Smooth muscle cell (in vitro differentiated cells): ENCODE measurements around the gene ZNFX1. TPM values are rescaled to one million over a fixed set of nuclear protein-coding genes. Genes with fewer than 3 reads are reported as not detected.

Source experiments
- DNase-seq: peaks from one replicate; lab custom pipeline; 2025; ENCODE audit not compliant: unreplicated experiment; lab: John Stamatoyannopoulos, UW
- H2AFZ ChIP-seq: fragments of 200-600 bp; sonication (generic); 2 replicates; pipeline ENCODE4 v1.6.0; 2016; ENCODE audit warnings: antibody characterized with exemption, low read depth, mild to moderate bottlenecking
- H3F3A ChIP-seq: fragments of 200-600 bp; sonication (generic); 2 replicates; pipeline ENCODE4 v1.6.0; 2017; ENCODE audit warnings: antibody characterized with exemption, low read depth
- H3K27ac ChIP-seq: fragments of 200-600 bp; sonication (generic); 2 replicates; pipeline ENCODE4 v1.5.1; 2016; ENCODE audit warnings: low read depth, mild to moderate bottlenecking
- H3K27me3 ChIP-seq: fragments of 200-600 bp; sonication (generic); 2 replicates; pipeline ENCODE4 v1.6.1; 2016; ENCODE audit warnings: low read depth, mild to moderate bottlenecking
- H3K36me3 ChIP-seq: fragments of 200-600 bp; sonication (generic); 2 replicates; pipeline ENCODE4 v1.5.1; 2016; ENCODE audit warnings: low read depth
- H3K4me1 ChIP-seq: fragments of 200-600 bp; sonication (generic); 2 replicates; pipeline ENCODE4 v1.5.1; 2016; ENCODE audit warnings: low read depth
- H3K4me2 ChIP-seq: fragments of 200-600 bp; sonication (generic); 2 replicates; pipeline ENCODE4 v1.6.0; 2016; ENCODE audit warnings: mild to moderate bottlenecking
- H3K4me3 ChIP-seq: fragments of 200-600 bp; sonication (generic); 2 replicates; pipeline ENCODE4 v1.5.1; 2016; ENCODE audit warnings: mild to moderate bottlenecking
- H3K79me2 ChIP-seq: fragments of 200-600 bp; sonication (generic); 2 replicates; pipeline ENCODE4 v1.6.0; 2016; ENCODE audit warnings: low read depth, mild to moderate bottlenecking
- H3K9ac ChIP-seq: fragments of 200-600 bp; sonication (generic); 2 replicates; pipeline ENCODE4 v1.6.0; 2016; ENCODE audit warnings: low read depth
- H3K9me3 ChIP-seq: fragments of 200-600 bp; sonication (generic); replicated peaks from 2 replicates; pipeline ENCODE4 v1.5.1; 2016; ENCODE audit warnings: low read depth
- H4K20me1 ChIP-seq: fragments of 200-600 bp; sonication (generic); 2 replicates; pipeline ENCODE4 v1.6.0; 2016; ENCODE audit warnings: low read depth
- CTCF ChIP-seq: fragments of 200-600 bp; sonication (generic); IDR thresholded peaks from 2 replicates; pipeline ENCODE4 v1.5.1; 2017; ENCODE audit warnings: borderline replicate concordance, mild to moderate bottlenecking, antibody characterized with exemption; ENCODE audit not compliant: insufficient read depth, poor library complexity, severe bottlenecking
- whole genome bisulfite sequencing: methylation state at CpG from one replicate; pipeline ENCODE4 v1.1.7; 2016; ENCODE audit warnings: low lambda C conversion rate; 5-methylcytosine and 5-hydroxymethylcytosine counted together
- polyA plus RNA-seq: library from polyadenylated mRNA; unstranded; fragments of >200 nt; fragmentation: Nextera tagmentation; extraction: Ambion mirVana; gene quantifications from 2 replicates; pipeline ENCODE4 v1.2.1, GENCODE V29; 2016
- total RNA-seq: library from RNA; depleted of rRNA; stranded (reverse); fragments of >200 nt; gene quantifications from 2 replicates; pipeline ENCODE4 v1.2.3, GENCODE V29; 2014

The ZNFX1 gene
- total and polyA plus RNA-seq, 2 experiments from 2014 or later, result 15.9 to 16.4 TPM

DNA sequence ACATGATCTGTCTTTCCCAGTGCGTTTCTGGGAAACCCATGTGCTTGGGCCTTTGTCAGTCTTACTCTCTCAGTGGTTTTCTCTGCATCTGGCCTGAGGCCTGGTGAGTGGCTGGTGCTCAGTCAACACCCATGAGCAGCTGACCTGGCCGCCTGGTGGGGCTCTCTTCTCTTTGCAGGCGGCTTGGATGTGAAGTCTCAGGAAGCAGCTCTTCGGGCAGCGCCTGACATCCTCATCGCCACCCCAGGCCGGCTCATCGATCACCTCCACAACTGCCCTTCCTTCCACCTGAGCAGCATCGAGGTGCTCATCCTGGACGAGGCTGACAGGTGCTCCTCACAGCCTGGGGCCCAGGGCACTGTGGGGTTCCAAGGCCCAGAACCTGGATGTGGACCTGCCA lies 47.8 kb downstream of the ZNFX1 start:
- no peaks in the 10 kb centered on the region for H3K36me3 ChIP-seq
- no peak overlapping the region for H2AFZ ChIP-seq
- no peak overlapping the region for H3K4me3 ChIP-seq
- no peaks in the 10 kb centered on the region for H3K79me2 ChIP-seq
- no peak for TF ChIP-seq CTCF
- no peaks in the 10 kb centered on the region for H3K9me3 ChIP-seq
- WGBS, result 98% methylated on average over 10 of the region's 10 CpGs
- no peaks in the 10 kb centered on the region for H3K27me3 ChIP-seq
- H3K4me2 ChIP-seq, result no peak overlapping the region
- DNase-seq, result no peak
- no peaks in the 10 kb centered on the region for H4K20me1 ChIP-seq
- no peaks in the 10 kb centered on the region for H3F3A ChIP-seq
- no peak overlapping the region for H3K27ac ChIP-seq
- H3K9ac ChIP-seq, result no peak overlapping the region
- H3K4me1 ChIP-seq, result no peaks in the 10 kb centered on the region

- no peaks in the 10 kb centered on the region for H3K79me2 ChIP-seq
- no peak for TF ChIP-seq CTCF
- DNase-seq, result no peak
- H3K4me1 ChIP-seq, result no peaks in the 10 kb centered on the region
- no peaks in the 10 kb centered on the region for H3K27me3 ChIP-seq
- H3K9me3 ChIP-seq, result no peaks in the 10 kb centered on the region
- H3K4me3 ChIP-seq, result no peak overlapping the region
- no peaks in the 10 kb centered on the region for H3F3A ChIP-seq
- H3K9ac ChIP-seq, result no peak overlapping the region
- no peaks in the 10 kb centered on the region for H4K20me1 ChIP-seq
- 100% methylated on average over 2 of the region's 2 CpGs for WGBS
- H2AFZ ChIP-seq, result no peak overlapping the region
- no peak overlapping the region for H3K4me2 ChIP-seq
- H3K36me3 ChIP-seq, result peaks cover 4% of the 10 kb centered on the region
- H3K27ac ChIP-seq, result no peak overlapping the region
These were observed 48.5 kb downstream of the ZNFX1 start for GRCh38 chr20:49229381-49229780.

DNA sequence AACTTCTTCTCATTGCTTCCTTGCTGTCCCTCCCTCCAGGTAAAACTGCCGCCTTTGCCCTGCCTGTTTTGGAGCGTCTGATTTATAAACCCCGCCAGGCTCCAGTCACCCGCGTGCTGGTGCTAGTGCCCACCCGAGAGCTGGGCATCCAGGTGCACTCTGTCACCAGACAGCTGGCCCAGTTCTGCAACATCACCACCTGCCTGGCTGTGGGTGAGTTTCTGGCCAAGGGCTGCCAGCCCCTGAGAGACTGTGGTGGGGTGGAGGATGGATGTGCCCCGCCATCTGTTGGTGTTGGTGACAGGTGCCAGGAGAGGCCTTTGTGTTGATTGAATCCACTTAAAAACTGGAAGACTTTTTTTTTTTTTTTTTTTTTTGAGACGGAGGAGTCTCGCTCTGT lies 49.2 kb downstream of the ZNFX1 start:
- no peak overlapping the region for H3K27ac ChIP-seq
- H2AFZ ChIP-seq, result no peak overlapping the region
- no peak overlapping the region for H3K9ac ChIP-seq
- no peak for DNase-seq
- no peaks in the 10 kb centered on the region for H4K20me1 ChIP-seq
- peaks cover 4% of the 10 kb centered on the region for H3K36me3 ChIP-seq
- H3F3A ChIP-seq, result no peaks in the 10 kb centered on the region
- no peaks in the 10 kb centered on the region for H3K27me3 ChIP-seq
- no peaks in the 10 kb centered on the region for H3K79me2 ChIP-seq
- 97% methylated on average over 7 of the region's 9 CpGs for WGBS
- H3K9me3 ChIP-seq, result no peaks in the 10 kb centered on the region
- H3K4me2 ChIP-seq, result no peak overlapping the region
- TF ChIP-seq CTCF, result no peak
- no peak overlapping the region for H3K4me3 ChIP-seq
- H3K4me1 ChIP-seq, result no peaks in the 10 kb centered on the region

- H2AFZ ChIP-seq, result no peak overlapping the region
- H3K9ac ChIP-seq, result no peak overlapping the region
- 96% methylated on average over 7 of the region's 7 CpGs for WGBS
- peaks cover 3% of the 10 kb centered on the region for H3K79me2 ChIP-seq
- no peaks in the 10 kb centered on the region for H3K9me3 ChIP-seq
- no peak overlapping the region for H3K4me2 ChIP-seq
- H3F3A ChIP-seq, result no peaks in the 10 kb centered on the region
- no peak for TF ChIP-seq CTCF
- DNase-seq, result no peak
- H3K4me3 ChIP-seq, result no peak overlapping the region
- H3K27me3 ChIP-seq, result no peaks in the 10 kb centered on the region
- no peaks in the 10 kb centered on the region for H3K4me1 ChIP-seq
- H3K36me3 ChIP-seq, result peaks cover 18% of the 10 kb centered on the region
- no peaks in the 10 kb centered on the region for H4K20me1 ChIP-seq
- no peak overlapping the region for H3K27ac ChIP-seq
These were observed 52.0 kb downstream of the ZNFX1 start for GRCh38 chr20:49225896-49226295.
